Panc1 (cell line): ENCODE results near the gene TM9SF3.

Experiments
- POLR2AphosphoS5 ChIP-seq: IDR thresholded peaks from 2 replicates; pipeline ENCODE4 v1.6.1; 2012; ENCODE audit warnings: mild to moderate bottlenecking, low read depth, low read length, moderate library complexity
- SIN3A ChIP-seq: IDR thresholded peaks from 2 replicates; pipeline ENCODE4 v1.6.1; 2012; ENCODE audit warnings: low read depth, mild to moderate bottlenecking, low read length, moderate library complexity, borderline replicate concordance; ENCODE audit not compliant: insufficient read depth
- TF ChIP-seq, protein P1 (sequence below): fragments of 450-650 bp; IDR thresholded peaks from 2 replicates; pipeline ENCODE4 v1.5.1; 2017; ENCODE audit warnings: mild to moderate bottlenecking

DNA sequence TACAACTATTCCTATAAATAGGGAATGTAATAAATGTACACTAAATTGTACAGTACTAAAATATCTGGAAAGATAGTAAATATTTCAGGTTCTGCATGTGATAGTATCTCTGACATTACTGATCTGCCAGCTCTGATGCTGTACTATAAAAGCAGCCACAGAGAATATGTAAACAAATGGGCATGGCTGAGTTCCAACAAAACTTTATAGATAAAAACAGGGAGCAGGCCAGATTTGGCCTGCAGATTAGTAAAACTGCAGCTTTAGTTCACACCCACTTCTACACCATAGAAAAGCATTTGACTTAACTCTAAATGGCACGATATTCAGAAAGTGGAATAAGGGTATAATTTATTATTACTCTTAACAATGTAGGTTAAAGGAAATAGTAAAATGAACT, 54.3 kb downstream of the TM9SF3 start:
- TF ChIP-seq, protein P1, sequence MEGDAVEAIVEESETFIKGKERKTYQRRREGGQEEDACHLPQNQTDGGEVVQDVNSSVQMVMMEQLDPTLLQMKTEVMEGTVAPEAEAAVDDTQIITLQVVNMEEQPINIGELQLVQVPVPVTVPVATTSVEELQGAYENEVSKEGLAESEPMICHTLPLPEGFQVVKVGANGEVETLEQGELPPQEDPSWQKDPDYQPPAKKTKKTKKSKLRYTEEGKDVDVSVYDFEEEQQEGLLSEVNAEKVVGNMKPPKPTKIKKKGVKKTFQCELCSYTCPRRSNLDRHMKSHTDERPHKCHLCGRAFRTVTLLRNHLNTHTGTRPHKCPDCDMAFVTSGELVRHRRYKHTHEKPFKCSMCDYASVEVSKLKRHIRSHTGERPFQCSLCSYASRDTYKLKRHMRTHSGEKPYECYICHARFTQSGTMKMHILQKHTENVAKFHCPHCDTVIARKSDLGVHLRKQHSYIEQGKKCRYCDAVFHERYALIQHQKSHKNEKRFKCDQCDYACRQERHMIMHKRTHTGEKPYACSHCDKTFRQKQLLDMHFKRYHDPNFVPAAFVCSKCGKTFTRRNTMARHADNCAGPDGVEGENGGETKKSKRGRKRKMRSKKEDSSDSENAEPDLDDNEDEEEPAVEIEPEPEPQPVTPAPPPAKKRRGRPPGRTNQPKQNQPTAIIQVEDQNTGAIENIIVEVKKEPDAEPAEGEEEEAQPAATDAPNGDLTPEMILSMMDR = no peak
- no peak for TF ChIP-seq POLR2AphosphoS5
- no peak for TF ChIP-seq SIN3A
